Adrenal gland (tissue), 12 donors: ENCODE results near the gene SLC25A34. TPM values are rescaled to one million over a fixed set of nuclear protein-coding genes. Genes with fewer than 3 reads are reported as not detected.

Experiments
- DNase-seq, 7 donors: peaks; one replicate each; pipeline ENCODE4 v3.0.0-alpha.2; 2019 to 2020
- H3K27ac ChIP-seq, 5 donors: fragments of 200-600 bp; sonication (generic) in 4 of 5; 1 replicate in 3 of 5; 2 replicates in 2 of 5; pipeline versions ENCODE4 v1.5.1 to v1.8.0; 2016 to 2020; ENCODE audit warnings: mild to moderate bottlenecking in 1 of 5
- H3K27me3 ChIP-seq: fragments of 200-600 bp; 2 replicates; pipeline ENCODE4 v1.8.0; 2021
- H3K36me3 ChIP-seq, 2 donors: fragments of 200-600 bp; replicated peaks in 1 of 2; 1 replicate in 1 of 2; 2 replicates in 1 of 2; pipeline versions ENCODE4 v1.5.1 to v1.8.0; 2018 to 2022
- H3K4me1 ChIP-seq, 2 donors: fragments of 200-600 bp; replicated peaks in 1 of 2; 1 replicate in 1 of 2; 2 replicates in 1 of 2; pipeline versions ENCODE4 v1.5.1 to v1.8.0; 2018 to 2021
- H3K4me3 ChIP-seq, 4 donors: fragments of 200-600 bp; sonication (generic) in 3 of 4; one replicate each; pipeline ENCODE4 v1.5.1; 2016 to 2018
- H3K9me3 ChIP-seq, 3 donors: fragments of 200-600 bp; sonication (generic) in 1 of 3; replicated peaks in 1 of 3; 1 replicate in 2 of 3; 2 replicates in 1 of 3; pipeline versions ENCODE4 v1.5.1 to v1.8.0; 2016 to 2021
- POLR2A ChIP-seq, 2 donors: fragments of 450-650 bp; IDR thresholded peaks; one replicate each; pipeline ENCODE4 v1.6.1; 2017; ENCODE audit warnings: antibody characterized with exemption in 2 of 2, mild to moderate bottlenecking in 2 of 2, moderate library complexity in 1 of 2
- WGBS, 4 donors: extraction: QIAGEN DNeasy Blood & Tissue Kit in 2 of 4; methylation state at CpG; one replicate each; pipeline versions ENCODE4 v1.1.5 to v1.1.7; 2013 to 2017; 5-methylcytosine and 5-hydroxymethylcytosine counted together
- intact Hi-C, 2 donors: fragments of 100-400 bp; cut with DNase I; formaldehyde crosslinking; loops; one replicate each; pipeline versions ENCODE4 v1.14.1 to v1.15.0; 2022 to 2023
- polyA plus RNA-seq, 3 donors: library from polyadenylated mRNA; stranded (reverse); fragments of 200-250 nt in 2 of 3; fragments of 350-450 nt in 1 of 3; fragmentation: Illumina TruSeq in 1 of 3; extraction: RNeasy Lipid Tissue Mini Kit (QIAGEN cat#74804) in 1 of 3; gene quantifications; one replicate each; pipeline ENCODE4 v1.2.3, GENCODE V29; 2013 to 2014
- total RNA-seq, 9 donors: library from RNA; depleted of rRNA in 4 of 9; stranded (reverse); fragments of >200 nt in 4 of 9; fragments of 120-200 nt in 1 of 9; fragmentation: NEBNext Ultra II Directional in 1 of 9; extraction: Animal tissue kit (Norgen Biotek cat#: 25700) in 1 of 9; gene quantifications; one replicate each; pipeline versions ENCODE4 v1.1.0 to v1.2.4, GENCODE V29; 2013 to 2023
- TF ChIP-seq, protein P1 (sequence below), 6 experiments: fragments of 450-650 bp in 4 of 6; fragments of 200-600 bp in 2 of 6; sonication (generic) in 1 of 6; IDR thresholded peaks; 1 replicate in 5 of 6; 2 replicates in 1 of 6; pipeline versions ENCODE4 v1.5.1 to v1.8.0; 2016 to 2021; ENCODE audit warnings: antibody characterized with exemption in 6 of 6, mild to moderate bottlenecking in 2 of 6, moderate library complexity in 1 of 6
- donor health status: healthy with polysubstance abuse.
- donor health status: Bipolar disorder and iron deficiency.
- donor health status: DM: yes; HTN: yes; CAD: no.
- donor health status: DM: no; HTN: no; CAD: no.
- donor health status: DM: no; HTN: no; CAD: no.
- donor health status: DM: yes; HTN: yes; CAD: no.

SLC25A34 gene
- total and polyA plus RNA-seq, 12 donors, result 0.44 to 12.3 (median 5.7) TPM

GRCh38 chr1:15733726-15734226 lies 2.3 kb upstream of the SLC25A34 start:
- TF ChIP-seq, protein P1, sequence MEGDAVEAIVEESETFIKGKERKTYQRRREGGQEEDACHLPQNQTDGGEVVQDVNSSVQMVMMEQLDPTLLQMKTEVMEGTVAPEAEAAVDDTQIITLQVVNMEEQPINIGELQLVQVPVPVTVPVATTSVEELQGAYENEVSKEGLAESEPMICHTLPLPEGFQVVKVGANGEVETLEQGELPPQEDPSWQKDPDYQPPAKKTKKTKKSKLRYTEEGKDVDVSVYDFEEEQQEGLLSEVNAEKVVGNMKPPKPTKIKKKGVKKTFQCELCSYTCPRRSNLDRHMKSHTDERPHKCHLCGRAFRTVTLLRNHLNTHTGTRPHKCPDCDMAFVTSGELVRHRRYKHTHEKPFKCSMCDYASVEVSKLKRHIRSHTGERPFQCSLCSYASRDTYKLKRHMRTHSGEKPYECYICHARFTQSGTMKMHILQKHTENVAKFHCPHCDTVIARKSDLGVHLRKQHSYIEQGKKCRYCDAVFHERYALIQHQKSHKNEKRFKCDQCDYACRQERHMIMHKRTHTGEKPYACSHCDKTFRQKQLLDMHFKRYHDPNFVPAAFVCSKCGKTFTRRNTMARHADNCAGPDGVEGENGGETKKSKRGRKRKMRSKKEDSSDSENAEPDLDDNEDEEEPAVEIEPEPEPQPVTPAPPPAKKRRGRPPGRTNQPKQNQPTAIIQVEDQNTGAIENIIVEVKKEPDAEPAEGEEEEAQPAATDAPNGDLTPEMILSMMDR (IDR thresholded peaks at IDR 0.05), result no peak
- TF ChIP-seq POLR2A (IDR thresholded peaks at IDR 0.05), result no peak
- H3K4me1 ChIP-seq, result peaks cover 18 to 34% of the 10 kb centered on the region in 2 donors
- H3K27ac ChIP-seq, result no peak overlapping the region
- no peaks in the 10 kb centered on the region for H3K27me3 ChIP-seq
- peaks cover 0 to 62% of the 10 kb centered on the region in 2 donors for H3K36me3 ChIP-seq
- H3K4me3 ChIP-seq, result no peak overlapping the region
- 86 to 97% (median 96%) methylated on average over 7 to 27 of the region's 27 CpGs for WGBS, 4 donors
- intact Hi-C loops, result no loop called here
- no peaks in the 10 kb centered on the region for H3K9me3 ChIP-seq
- DNase-seq, result no peak

DNA sequence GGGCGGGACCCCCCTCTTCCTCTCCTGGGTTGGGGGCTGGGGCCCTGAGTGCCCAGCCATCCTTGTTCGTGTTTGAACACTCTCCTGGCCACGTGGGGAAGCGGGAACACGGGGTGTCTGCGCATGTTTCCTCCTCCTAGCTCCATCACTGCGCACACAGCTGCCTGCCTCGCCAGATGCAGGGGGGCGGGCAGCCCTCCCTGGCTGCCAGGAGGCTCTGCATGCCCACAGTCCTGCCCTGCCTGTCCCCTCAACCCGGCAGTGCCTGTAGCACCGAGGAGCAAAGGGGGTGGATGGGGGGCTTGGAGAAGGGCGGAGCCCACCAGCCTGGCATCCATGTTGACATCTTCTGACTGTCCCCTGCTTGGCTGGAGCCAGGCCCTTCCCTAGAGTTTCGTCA lies 1.8 kb upstream of the SLC25A34 start:
- WGBS, 4 donors, result 86 to 91% (median 89%) methylated on average over 5 to 13 of the region's 13 CpGs
- Histone ChIP-seq H3K36me3 (peaks cover 0 to 56% of the 10 kb centered on the region in 2 donors), H3K4me1 (peaks cover 18 to 29% of the 10 kb centered on the region in 2 donors), H3K4me3 (no peak overlapping the region), H3K27ac (peak overlapping the region in 1 of 5 donors; percentile 88), H3K9me3 (no peaks in the 10 kb centered on the region), H3K27me3 (no peaks in the 10 kb centered on the region)
- intact Hi-C loops, result no loop called here
- TF ChIP-seq POLR2A (IDR thresholded peaks at IDR 0.05), result no peak
- TF ChIP-seq, protein P1 (IDR thresholded peaks at IDR 0.05), result no peak
- no peak for DNase-seq

- intact Hi-C loops, result loop anchor here in 1 of 2 donors (5.0 kb wide), 1 partner anchor 53 kb away; the partner anchor contains the start of gene PLEKHM2
- no peak for TF ChIP-seq POLR2A (IDR thresholded peaks at IDR 0.05)
- TF ChIP-seq, protein P1 (IDR thresholded peaks at IDR 0.05), result no peak
- no peak overlapping the region for H3K4me3 ChIP-seq
- DNase-seq, result no peak
- 82 to 92% (median 86%) methylated on average over 7 to 17 of the region's 17 CpGs for WGBS, 4 donors
- H3K27ac ChIP-seq, result peak overlapping the region in 2 of 5 donors; percentile 77 to 88
- H3K9me3 ChIP-seq, result no peaks in the 10 kb centered on the region
- H3K36me3 ChIP-seq, result peaks cover 0 to 52% of the 10 kb centered on the region in 2 donors
- peaks cover 18 to 29% of the 10 kb centered on the region in 2 donors for H3K4me1 ChIP-seq
- no peaks in the 10 kb centered on the region for H3K27me3 ChIP-seq
Observed at GRCh38 chr1:15734901-15735300, 1.2 kb upstream of the SLC25A34 start.

DNA sequence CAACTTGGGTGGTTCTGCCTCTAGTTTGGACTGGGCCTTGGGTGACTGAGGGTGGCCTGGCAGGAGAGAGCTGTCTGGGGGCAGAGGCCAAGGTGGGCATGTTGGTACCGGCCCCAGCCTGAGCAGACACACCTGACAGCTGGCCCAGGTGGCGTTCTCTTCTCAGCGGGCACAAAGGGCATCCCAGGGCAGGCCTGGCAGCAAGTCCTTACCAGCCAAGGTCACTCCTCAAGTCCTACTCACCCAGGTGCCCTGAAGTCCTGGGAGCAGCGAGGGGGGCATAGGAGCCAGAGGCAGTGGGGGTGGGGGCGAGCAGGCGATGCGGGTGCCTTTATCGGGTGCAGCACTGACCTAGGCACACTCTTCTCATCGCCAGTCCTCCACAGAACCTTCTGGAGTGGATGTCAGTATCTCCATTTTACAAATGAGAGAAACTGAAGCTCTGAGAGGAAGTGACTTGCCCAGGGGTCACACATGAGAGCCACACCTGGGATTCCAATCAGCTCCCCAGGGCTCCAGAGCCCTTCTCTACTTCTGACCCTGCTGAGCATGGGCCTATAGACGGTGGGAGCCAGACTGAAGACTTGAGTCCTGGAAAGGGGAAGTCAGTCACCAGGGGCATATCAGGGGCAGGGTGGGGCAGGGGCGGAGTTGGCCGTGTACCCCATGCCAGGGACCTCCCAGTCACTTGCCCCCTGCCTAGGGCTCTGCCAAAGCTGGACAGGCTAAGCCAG lies 587 bp upstream of the SLC25A34 start:
- intact Hi-C loops, result loop anchor here in 1 of 2 donors (5.0 kb wide), 1 partner anchor 53 kb away; the partner anchor contains the start of gene PLEKHM2
- Histone ChIP-seq H3K27me3 (no peaks in the 10 kb centered on the region), H3K36me3 (peaks cover 0 to 46% of the 10 kb centered on the region in 2 donors), H3K4me1 (peaks cover 18 to 29% of the 10 kb centered on the region in 2 donors), H3K27ac (peak overlapping the region; percentile 28 to 88 (median 60)), H3K9me3 (no peaks in the 10 kb centered on the region), H3K4me3 (no peak overlapping the region)
- peak in 2 of 7 donors; percentile 30 to 48 for DNase-seq
- WGBS, 4 donors, result 47 to 73% (median 63%) methylated on average over 9 to 12 of the region's 12 CpGs
- no peak for TF ChIP-seq POLR2A (IDR thresholded peaks at IDR 0.05)
- TF ChIP-seq, protein P1 (IDR thresholded peaks at IDR 0.05), result no peak
